Prostate gland (tissue), 2 donors: ENCODE measurements around the gene ACVR2A.

Source experiments
- CTCF ChIP-seq, 4 experiments: fragments of 200-600 bp in 2 of 4; fragments of 450-650 bp in 2 of 4; sonication (generic) in 2 of 4; IDR thresholded peaks; 1 replicate in 3 of 4; 2 replicates in 1 of 4; pipeline ENCODE4 v1.5.1; 2016 to 2019; ENCODE audit warnings: antibody characterized with exemption in 4 of 4, mild to moderate bottlenecking in 2 of 4, moderate library complexity in 2 of 4
- POLR2A ChIP-seq: fragments of 450-650 bp; IDR thresholded peaks from one replicate; pipeline ENCODE4 v1.6.1; 2016; ENCODE audit warnings: antibody characterized with exemption, mild to moderate bottlenecking
- POLR2AphosphoS5 ChIP-seq: sonication (generic); formaldehyde crosslinking; IDR thresholded peaks from one replicate; pipeline ENCODE4 v1.6.1; 2017; ENCODE audit warnings: antibody characterized with exemption

GRCh38 chr2:147846412-147847081 lies 1.7 kb downstream of the ACVR2A start:
- no peak for TF ChIP-seq POLR2AphosphoS5
- TF ChIP-seq POLR2A, result no peak
- no peak for TF ChIP-seq CTCF (IDR thresholded peaks at IDR 0.05)
